Body of pancreas (tissue), 4 donors: ENCODE results near the gene MEG3. TPM values are rescaled to one million over a fixed set of nuclear protein-coding genes. Genes with fewer than 3 reads are reported as not detected.
A peak's percentile ranks its signal among the peaks of the same experiment; 100 is the strongest.

ENCODE experiments used
- ATAC-seq: fragments of 150-250 bp; one replicate; pipeline ENCODE4 v1.9.1; 2016
- DNase-seq, 4 donors: peaks; one replicate each; pipeline ENCODE4 v3.0.0-alpha.2; 2019
- H3K27ac ChIP-seq, 4 donors: fragments of 200-600 bp; sonication (generic); 1 replicate in 3 of 4; 2 replicates in 1 of 4; pipeline versions ENCODE4 v1.5.1 to v1.6.1; 2016 to 2019; ENCODE audit warnings: mild to moderate bottlenecking in 1 of 4, mixed read lengths in 1 of 4, moderate library complexity in 1 of 4
- H3K27me3 ChIP-seq, 2 donors: fragments of 200-600 bp; sonication (generic); one replicate each; pipeline ENCODE4 v1.6.0; 2016; ENCODE audit warnings: mild to moderate bottlenecking in 1 of 2
- H3K36me3 ChIP-seq, 2 donors: fragments of 200-600 bp; sonication (generic); replicated peaks in 1 of 2; 2 replicates each; pipeline ENCODE4 v1.5.1; 2016; ENCODE audit warnings: low read depth in 2 of 2; ENCODE audit not compliant: insufficient read depth in 1 of 2
- H3K4me1 ChIP-seq: fragments of 200-600 bp; sonication (generic); one replicate; pipeline ENCODE4 v1.6.0; 2016
- H3K4me3 ChIP-seq, 2 donors: fragments of 200-600 bp; sonication (generic); 1 replicate in 1 of 2; 2 replicates in 1 of 2; pipeline ENCODE4 v1.5.1; 2016 to 2019
- H3K9me3 ChIP-seq, 3 donors: fragments of 200-600 bp; sonication (generic); 1 replicate in 2 of 3; 2 replicates in 1 of 3; pipeline ENCODE4 v1.5.1; 2016
- POLR2A ChIP-seq, 3 donors: fragments of 450-650 bp; IDR thresholded peaks; one replicate each; pipeline ENCODE4 v1.6.1; 2016; ENCODE audit warnings: antibody characterized with exemption in 3 of 3, mild to moderate bottlenecking in 2 of 3
- WGBS, 2 donors: methylation state at CpG; one replicate each; pipeline ENCODE4 v1.1.5; 2017; 5-methylcytosine and 5-hydroxymethylcytosine counted together
- intact Hi-C: fragments of 100-400 bp; cut with DNase I; formaldehyde crosslinking; loops from one replicate; pipeline ENCODE4 v1.15.1; 2023
- total RNA-seq, 2 donors: library from RNA; depleted of rRNA; stranded (reverse); fragments of >200 nt; gene quantifications; one replicate each; pipeline ENCODE4 v1.1.0, GENCODE V29; 2016
- TF ChIP-seq, protein P1 (sequence below), 7 experiments: fragments of 450-650 bp in 4 of 7; fragments of 200-600 bp in 3 of 7; sonication (generic) in 3 of 7; IDR thresholded peaks; one replicate each; pipeline ENCODE4 v1.5.1; 2016 to 2019; ENCODE audit warnings: antibody characterized with exemption in 7 of 7

The MEG3 gene
- total RNA-seq, 2 donors from 2014 or later, result 150 to 537 TPM

DNA sequence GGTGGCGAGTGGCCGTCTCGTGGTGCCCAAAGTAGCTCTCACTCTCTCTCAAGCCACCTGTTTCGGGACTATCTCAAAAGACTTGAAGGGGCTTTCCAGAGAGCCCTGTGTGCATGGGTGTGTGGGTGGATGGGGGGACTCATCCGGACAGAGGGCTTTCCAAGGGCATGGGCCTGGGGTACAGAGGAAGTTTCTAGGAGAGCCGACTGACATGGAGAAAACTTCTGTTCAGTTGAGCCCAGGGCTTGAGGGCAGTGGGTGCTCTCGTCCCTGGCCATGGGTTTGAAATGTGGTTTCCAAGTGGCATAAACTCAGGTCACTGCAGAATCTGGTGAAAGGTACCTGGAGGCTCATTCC is 47.4 kb upstream of the MEG3 start:
- H3K27ac ChIP-seq, result no peak overlapping the region
- DNase-seq (peak in 1 of 4 donors; percentile 3), ATAC-seq (no peak)
- no peaks in the 10 kb centered on the region for H3K4me1 ChIP-seq
- intact Hi-C loops, result no loop called here
- H3K4me3 ChIP-seq, result no peak overlapping the region
- no peak for TF ChIP-seq POLR2A (IDR thresholded peaks at IDR 0.05)
- TF ChIP-seq, protein P1, sequence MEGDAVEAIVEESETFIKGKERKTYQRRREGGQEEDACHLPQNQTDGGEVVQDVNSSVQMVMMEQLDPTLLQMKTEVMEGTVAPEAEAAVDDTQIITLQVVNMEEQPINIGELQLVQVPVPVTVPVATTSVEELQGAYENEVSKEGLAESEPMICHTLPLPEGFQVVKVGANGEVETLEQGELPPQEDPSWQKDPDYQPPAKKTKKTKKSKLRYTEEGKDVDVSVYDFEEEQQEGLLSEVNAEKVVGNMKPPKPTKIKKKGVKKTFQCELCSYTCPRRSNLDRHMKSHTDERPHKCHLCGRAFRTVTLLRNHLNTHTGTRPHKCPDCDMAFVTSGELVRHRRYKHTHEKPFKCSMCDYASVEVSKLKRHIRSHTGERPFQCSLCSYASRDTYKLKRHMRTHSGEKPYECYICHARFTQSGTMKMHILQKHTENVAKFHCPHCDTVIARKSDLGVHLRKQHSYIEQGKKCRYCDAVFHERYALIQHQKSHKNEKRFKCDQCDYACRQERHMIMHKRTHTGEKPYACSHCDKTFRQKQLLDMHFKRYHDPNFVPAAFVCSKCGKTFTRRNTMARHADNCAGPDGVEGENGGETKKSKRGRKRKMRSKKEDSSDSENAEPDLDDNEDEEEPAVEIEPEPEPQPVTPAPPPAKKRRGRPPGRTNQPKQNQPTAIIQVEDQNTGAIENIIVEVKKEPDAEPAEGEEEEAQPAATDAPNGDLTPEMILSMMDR (IDR thresholded peaks at IDR 0.05), result no peak
- H3K36me3 ChIP-seq, result no peaks in the 10 kb centered on the region
- H3K9me3 ChIP-seq, result no peaks in the 10 kb centered on the region
- no peaks in the 10 kb centered on the region for H3K27me3 ChIP-seq
- WGBS, 2 donors, result 59 to 65% methylated on average over 7 of the region's 7 CpGs

- Histone ChIP-seq H3K4me1 (no peaks in the 10 kb centered on the region), H3K36me3 (no peaks in the 10 kb centered on the region), H3K9me3 (no peaks in the 10 kb centered on the region), H3K4me3 (no peak overlapping the region), H3K27me3 (no peaks in the 10 kb centered on the region), H3K27ac (no peak overlapping the region)
- ATAC-seq (no peak), DNase-seq (peak in 1 of 4 donors; percentile 2)
- WGBS, 2 donors, result 84 to 86% methylated on average over 10 to 23 of the region's 24 CpGs
- TF ChIP-seq, protein P1 (IDR thresholded peaks at IDR 0.05), result no peak
- no peak for TF ChIP-seq POLR2A (IDR thresholded peaks at IDR 0.05)
- intact Hi-C loops, result no loop called here
These were observed 46.8 kb upstream of the MEG3 start for GRCh38 chr14:100778951-100779690.

GRCh38 chr14:100779691-100780080 is 46.2 kb upstream of the MEG3 start:
- ATAC-seq, result no peak
- no peak overlapping the region for H3K27ac ChIP-seq
- no peak overlapping the region for H3K4me3 ChIP-seq
- WGBS, 2 donors, result 85 to 94% methylated on average over 13 of the region's 13 CpGs
- no peaks in the 10 kb centered on the region for H3K4me1 ChIP-seq
- TF ChIP-seq, protein P1 (IDR thresholded peaks at IDR 0.05), result no peak
- no peak for TF ChIP-seq POLR2A (IDR thresholded peaks at IDR 0.05)
- no peaks in the 10 kb centered on the region for H3K27me3 ChIP-seq
- H3K36me3 ChIP-seq, result no peaks in the 10 kb centered on the region
- H3K9me3 ChIP-seq, result no peaks in the 10 kb centered on the region
- DNase-seq, result peak in 1 of 4 donors; percentile 2
- intact Hi-C loops, result no loop called here

DNA sequence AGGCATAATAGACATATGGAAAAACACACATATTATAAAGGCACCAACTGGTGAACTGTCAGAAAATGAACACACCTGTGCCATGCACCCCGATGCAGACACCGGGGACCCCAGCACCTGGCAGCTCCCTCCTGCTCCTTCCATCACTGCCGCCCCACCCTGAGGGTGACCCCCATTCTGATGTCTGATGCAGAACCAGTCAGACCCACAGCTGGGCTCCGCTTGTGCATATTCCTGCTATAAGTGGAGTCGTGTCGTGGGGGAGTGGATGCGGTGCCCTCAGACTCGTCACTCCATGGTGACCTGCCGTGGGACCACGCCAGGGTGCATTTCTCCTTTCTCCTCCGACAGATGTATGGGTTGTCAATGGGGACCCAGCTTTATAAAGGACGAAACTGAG is 45.7 kb upstream of the MEG3 start:
- 82 to 93% methylated on average over 3 to 12 of the region's 12 CpGs for WGBS, 2 donors
- DNase-seq (no peak), ATAC-seq (no peak)
- H3K27me3 ChIP-seq, result no peaks in the 10 kb centered on the region
- no peaks in the 10 kb centered on the region for H3K4me1 ChIP-seq
- intact Hi-C loops, result no loop called here
- no peak overlapping the region for H3K4me3 ChIP-seq
- no peaks in the 10 kb centered on the region for H3K36me3 ChIP-seq
- H3K9me3 ChIP-seq, result no peaks in the 10 kb centered on the region
- no peak overlapping the region for H3K27ac ChIP-seq
- TF ChIP-seq POLR2A (IDR thresholded peaks at IDR 0.05), result no peak
- TF ChIP-seq, protein P1 (IDR thresholded peaks at IDR 0.05), result no peak
